Measurements from ENCODE around the gene HDAC4. TPM values are rescaled to one million over a fixed set of nuclear protein-coding genes. Genes with fewer than 3 reads are reported as not detected.

HDAC4 gene
- total RNA-seq, 5 donors from 2014 or later (not counting 1 experiment from before 2014, with no cell fraction given), result 44.8 to 80.2 (median 60.9) TPM

DNA sequence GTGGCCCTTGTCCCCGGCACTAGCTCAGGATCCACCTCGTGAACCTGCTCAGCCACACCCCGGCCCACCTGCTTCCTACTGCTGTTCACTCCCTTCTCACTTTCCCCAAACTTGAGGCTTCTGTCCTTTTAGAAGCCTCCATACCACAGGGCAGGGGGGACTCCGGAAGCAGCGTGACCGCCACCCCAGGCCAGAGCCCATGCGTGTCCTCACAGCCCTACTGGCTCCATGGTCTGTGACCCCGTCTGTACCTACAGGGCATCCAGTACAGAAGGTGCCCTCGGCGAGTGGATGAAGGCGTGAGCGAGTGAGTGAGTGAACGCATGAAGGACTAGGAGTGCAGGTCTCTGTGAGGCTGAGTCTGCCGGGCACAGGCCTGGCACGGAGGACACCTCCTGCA lies 299.7 kb downstream of the HDAC4 start:
- no peaks in the 10 kb centered on the region for H3K4me1 ChIP-seq (ENCODE audit: control insufficient read depth in 1 of 2, extremely low read depth in 1 of 2, insufficient read depth in 2 of 2, low read length in 2 of 2)
- no peaks in the 10 kb centered on the region for H3K9me3 ChIP-seq
- POLR2A ChIA-PET, result no interaction called here
- no peaks in the 10 kb centered on the region for H3K27me3 Mint-ChIP-seq
- peaks cover 25% of the 10 kb centered on the region for H3K36me3 Mint-ChIP-seq
- H3K36me3 ChIP-seq (ENCODE audit: control insufficient read depth in 2 of 2, extremely low read depth in 1 of 2, insufficient read depth in 1 of 2, low read length in 1 of 2), result peaks cover 43 to 54% of the 10 kb centered on the region in 2 donors
- no peak overlapping the region for H3K27ac ChIP-seq (ENCODE audit: low read length)
- CTCF ChIA-PET, result no interaction called here
- H3K9me3 Mint-ChIP-seq, result no peaks in the 10 kb centered on the region
- DNase-seq (no peak), ATAC-seq (replicated peaks in 1 of 4) (no peak)
- no peak overlapping the region for H3K27ac Mint-ChIP-seq
- H3K4me3 ChIP-seq (ENCODE audit: control insufficient read depth in 1 of 2, extremely low read depth in 1 of 2, low read length in 1 of 2), result no peak overlapping the region
- no peaks in the 10 kb centered on the region for H3K27me3 ChIP-seq (replicated peaks in 1 of 2; ENCODE audit: control insufficient read depth in 2 of 2, extremely low read depth in 1 of 2, insufficient read depth in 2 of 2, low read length in 1 of 2)
- WGBS (ENCODE audit: insufficient coverage), result 98% methylated on average over 15 of the region's 15 CpGs
- no peaks in the 10 kb centered on the region for H3K4me1 Mint-ChIP-seq
- H3K4me3 Mint-ChIP-seq, result no peak overlapping the region

GRCh38 chr2:239099474-239099873 lies 301.3 kb downstream of the HDAC4 start:
- 96% methylated on average over 15 of the region's 15 CpGs for WGBS (ENCODE audit: insufficient coverage)
- Mint-ChIP-seq H3K9me3 (no peaks in the 10 kb centered on the region), H3K4me3 (no peak overlapping the region), H3K27ac (no peak overlapping the region), H3K4me1 (no peaks in the 10 kb centered on the region), H3K27me3 (no peaks in the 10 kb centered on the region), H3K36me3 (peaks cover 22% of the 10 kb centered on the region)
- POLR2A ChIA-PET, result no interaction called here
- peaks cover 48 to 56% of the 10 kb centered on the region in 2 donors for H3K36me3 ChIP-seq (ENCODE audit: control insufficient read depth in 2 of 2, extremely low read depth in 1 of 2, insufficient read depth in 1 of 2, low read length in 1 of 2)
- H3K27ac ChIP-seq (ENCODE audit: low read length), result no peak overlapping the region
- no peaks in the 10 kb centered on the region for H3K27me3 ChIP-seq (replicated peaks in 1 of 2; ENCODE audit: control insufficient read depth in 2 of 2, extremely low read depth in 1 of 2, insufficient read depth in 2 of 2, low read length in 1 of 2)
- no peaks in the 10 kb centered on the region for H3K9me3 ChIP-seq
- no peaks in the 10 kb centered on the region for H3K4me1 ChIP-seq (ENCODE audit: control insufficient read depth in 1 of 2, extremely low read depth in 1 of 2, insufficient read depth in 2 of 2, low read length in 2 of 2)
- ATAC-seq (replicated peaks in 1 of 4) (no peak), DNase-seq (no peak)
- CTCF ChIA-PET, result no interaction called here
- no peak overlapping the region for H3K4me3 ChIP-seq (ENCODE audit: control insufficient read depth in 1 of 2, extremely low read depth in 1 of 2, low read length in 1 of 2)

- peaks cover 44 to 57% of the 10 kb centered on the region in 2 donors for H3K36me3 ChIP-seq (ENCODE audit: control insufficient read depth in 2 of 2, extremely low read depth in 1 of 2, insufficient read depth in 1 of 2, low read length in 1 of 2)
- peaks cover 24% of the 10 kb centered on the region for H3K36me3 Mint-ChIP-seq
- ATAC-seq (replicated peaks in 1 of 4), result no peak
Measured at GRCh38 chr2:239098288-239098970, 302.4 kb downstream of the HDAC4 start.

DNA sequence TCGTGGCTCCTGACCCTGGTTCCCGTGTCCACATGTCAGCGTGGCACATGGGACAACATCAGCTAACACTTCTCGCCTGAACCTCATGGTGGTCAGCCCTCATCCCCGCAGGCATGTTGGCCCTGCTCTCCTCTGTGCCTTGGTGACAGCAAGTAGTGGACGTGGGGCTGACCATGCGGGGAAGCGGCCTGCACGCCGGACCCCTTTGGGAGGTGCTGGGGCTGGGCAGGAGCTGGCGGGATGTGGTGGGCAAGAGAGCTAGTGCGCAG lies 303.5 kb downstream of the HDAC4 start:
- Histone ChIP-seq H3K27me3 (replicated peaks in 1 of 2; ENCODE audit: control insufficient read depth in 2 of 2, extremely low read depth in 1 of 2, insufficient read depth in 2 of 2, low read length in 1 of 2) (no peaks in the 10 kb centered on the region), H3K4me3 (ENCODE audit: control insufficient read depth in 1 of 2, extremely low read depth in 1 of 2, low read length in 1 of 2) (no peak overlapping the region), H3K27ac (ENCODE audit: low read length) (no peak overlapping the region), H3K36me3 (ENCODE audit: control insufficient read depth in 2 of 2, extremely low read depth in 1 of 2, insufficient read depth in 1 of 2, low read length in 1 of 2) (peaks cover 39 to 53% of the 10 kb centered on the region in 2 donors), H3K4me1 (ENCODE audit: control insufficient read depth in 1 of 2, extremely low read depth in 1 of 2, insufficient read depth in 2 of 2, low read length in 2 of 2) (no peaks in the 10 kb centered on the region), H3K9me3 (no peaks in the 10 kb centered on the region)
- H3K4me3 Mint-ChIP-seq, result no peak overlapping the region
- ChIA-PET CTCF (no interaction called here), POLR2A (interaction anchor here in 1 of 2 donors (0.5 kb wide), 1 partner anchor 357 kb away, joined by 3 read pairs; no protein-coding TSS in a partner anchor)
- ATAC-seq (replicated peaks in 1 of 4), result no peak
- no peaks in the 10 kb centered on the region for H3K9me3 Mint-ChIP-seq
- 78% methylated on average over 12 of the region's 12 CpGs for WGBS (ENCODE audit: insufficient coverage)
- H3K36me3 Mint-ChIP-seq, result peaks cover 23% of the 10 kb centered on the region
- H3K27me3 Mint-ChIP-seq, result no peaks in the 10 kb centered on the region
- DNase-seq, result no peak
- H3K27ac Mint-ChIP-seq, result no peak overlapping the region
- no peaks in the 10 kb centered on the region for H3K4me1 Mint-ChIP-seq

More at GRCh38 chr2:239098288-239098970, 302.4 kb downstream of the HDAC4 start:
- Histone ChIP-seq H3K27ac (ENCODE audit: low read length) (no peak overlapping the region), H3K4me1 (ENCODE audit: control insufficient read depth in 1 of 2, extremely low read depth in 1 of 2, insufficient read depth in 2 of 2, low read length in 2 of 2) (no peaks in the 10 kb centered on the region), H3K4me3 (ENCODE audit: control insufficient read depth in 1 of 2, extremely low read depth in 1 of 2, low read length in 1 of 2) (no peak overlapping the region), H3K27me3 (replicated peaks in 1 of 2; ENCODE audit: control insufficient read depth in 2 of 2, extremely low read depth in 1 of 2, insufficient read depth in 2 of 2, low read length in 1 of 2) (no peaks in the 10 kb centered on the region), H3K9me3 (no peaks in the 10 kb centered on the region)
- CTCF ChIA-PET, result no interaction called here
- H3K27ac Mint-ChIP-seq, result no peak overlapping the region
- DNase-seq, result peak in 5 of 35 experiments; percentile 6 to 21 (median 15)
- WGBS (ENCODE audit: insufficient coverage), result 82% methylated on average over 15 of the region's 20 CpGs
- no peaks in the 10 kb centered on the region for H3K4me1 Mint-ChIP-seq
- no peaks in the 10 kb centered on the region for H3K27me3 Mint-ChIP-seq
- H3K4me3 Mint-ChIP-seq, result no peak overlapping the region
- POLR2A ChIA-PET, result no interaction called here
- H3K9me3 Mint-ChIP-seq, result no peaks in the 10 kb centered on the region

GRCh38 chr2:239096676-239097427 lies 304.0 kb downstream of the HDAC4 start:
- Histone ChIP-seq H3K36me3 (ENCODE audit: control insufficient read depth in 2 of 2, extremely low read depth in 1 of 2, insufficient read depth in 1 of 2, low read length in 1 of 2) (peaks cover 36 to 52% of the 10 kb centered on the region in 2 donors), H3K27me3 (replicated peaks in 1 of 2; ENCODE audit: control insufficient read depth in 2 of 2, extremely low read depth in 1 of 2, insufficient read depth in 2 of 2, low read length in 1 of 2) (no peaks in the 10 kb centered on the region)
- H3K27ac Mint-ChIP-seq, result no peak overlapping the region

DNA sequence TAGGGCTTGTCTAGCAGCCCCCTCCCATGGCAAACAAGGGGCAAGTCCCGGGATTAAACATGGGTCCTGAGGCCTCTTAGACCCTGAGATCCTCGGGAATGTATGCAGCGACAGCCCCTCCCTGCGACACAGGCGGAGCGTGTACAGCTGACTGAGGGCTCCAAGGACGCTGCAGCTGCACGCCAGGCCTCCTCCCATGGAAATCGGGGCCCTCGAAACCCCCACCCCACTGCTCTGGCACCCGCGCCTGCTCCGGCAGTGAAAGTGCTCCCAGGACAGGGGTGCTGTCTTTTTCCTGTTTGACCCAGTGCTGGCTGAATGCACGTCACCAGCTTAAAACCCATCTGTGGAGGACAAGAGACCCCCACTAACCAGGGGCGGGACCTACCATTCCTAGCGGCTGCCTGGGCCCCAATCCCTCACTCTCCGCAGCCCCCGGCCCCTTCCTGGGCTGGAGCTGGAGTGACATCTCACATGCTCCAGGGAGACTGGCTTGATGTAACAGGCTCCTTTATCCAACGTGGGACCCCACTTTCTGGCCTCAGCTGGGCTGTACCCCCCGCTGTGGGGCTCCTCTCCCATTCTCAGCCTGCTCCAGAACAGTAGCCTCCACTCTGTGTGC lies 305.2 kb downstream of the HDAC4 start:
- Histone ChIP-seq H3K36me3 (ENCODE audit: control insufficient read depth in 2 of 2, extremely low read depth in 1 of 2, insufficient read depth in 1 of 2, low read length in 1 of 2) (peaks cover 25 to 49% of the 10 kb centered on the region in 2 donors), H3K4me3 (ENCODE audit: control insufficient read depth in 1 of 2, extremely low read depth in 1 of 2, low read length in 1 of 2) (no peak overlapping the region), H3K27ac (ENCODE audit: low read length) (no peak overlapping the region), H3K9me3 (no peaks in the 10 kb centered on the region), H3K27me3 (replicated peaks in 1 of 2; ENCODE audit: control insufficient read depth in 2 of 2, extremely low read depth in 1 of 2, insufficient read depth in 2 of 2, low read length in 1 of 2) (no peaks in the 10 kb centered on the region), H3K4me1 (ENCODE audit: control insufficient read depth in 1 of 2, extremely low read depth in 1 of 2, insufficient read depth in 2 of 2, low read length in 2 of 2) (no peaks in the 10 kb centered on the region)
- H3K36me3 Mint-ChIP-seq, result peaks cover 19% of the 10 kb centered on the region
- no peak for DNase-seq
- ATAC-seq (replicated peaks in 1 of 4), result no peak
- 99% methylated on average over 15 of the region's 20 CpGs for WGBS (ENCODE audit: insufficient coverage)
- H3K27me3 Mint-ChIP-seq, result no peaks in the 10 kb centered on the region
- no peak overlapping the region for H3K4me3 Mint-ChIP-seq
- no peaks in the 10 kb centered on the region for H3K4me1 Mint-ChIP-seq
- H3K27ac Mint-ChIP-seq, result no peak overlapping the region
- POLR2A ChIA-PET, result no interaction called here
- CTCF ChIA-PET, result no interaction called here
- H3K9me3 Mint-ChIP-seq, result no peaks in the 10 kb centered on the region

More at GRCh38 chr2:239096676-239097427, 304.0 kb downstream of the HDAC4 start:
- no peak overlapping the region for H3K27ac ChIP-seq (ENCODE audit: low read length)
- no peaks in the 10 kb centered on the region for H3K4me1 Mint-ChIP-seq
- ChIA-PET CTCF (no interaction called here), POLR2A (interaction anchor here in 1 of 2 donors (0.6 kb wide), 1 partner anchor 1081 kb away, joined by 5 read pairs; no protein-coding TSS in a partner anchor)
- peaks cover 23% of the 10 kb centered on the region for H3K36me3 Mint-ChIP-seq
- H3K4me3 Mint-ChIP-seq, result no peak overlapping the region
- H3K4me3 ChIP-seq (ENCODE audit: control insufficient read depth in 1 of 2, extremely low read depth in 1 of 2, low read length in 1 of 2), result no peak overlapping the region
- 95% methylated on average over 24 of the region's 28 CpGs for WGBS (ENCODE audit: insufficient coverage)
- H3K27me3 Mint-ChIP-seq, result no peaks in the 10 kb centered on the region
- no peaks in the 10 kb centered on the region for H3K9me3 ChIP-seq
- H3K4me1 ChIP-seq (ENCODE audit: control insufficient read depth in 1 of 2, extremely low read depth in 1 of 2, insufficient read depth in 2 of 2, low read length in 2 of 2), result no peaks in the 10 kb centered on the region
- H3K9me3 Mint-ChIP-seq, result no peaks in the 10 kb centered on the region
- no peak for ATAC-seq (replicated peaks in 1 of 4)
- no peak for DNase-seq

All from T-cell (primary cell).